Mucosa of rectum (tissue), 2 donors: Measurements from ENCODE around the gene LGALS9B.
"Not testable (repeated sequence)": the region's sequence is repeated elsewhere in the genome, so short reads cannot be mapped to it uniquely, and the experiment has no call there.

Experiments used
- H3K27ac ChIP-seq, 2 donors: one replicate each; pipeline ENCODE4 v1.7.0; 2013; ENCODE audit warnings: inconsistent platforms in 2 of 2, low read depth in 2 of 2, low read length in 2 of 2
- H3K27me3 ChIP-seq, 2 donors: one replicate each; pipeline ENCODE4 v1.7.0; 2013; ENCODE audit warnings: low read length in 2 of 2; ENCODE audit not compliant: control insufficient read depth in 2 of 2, insufficient read depth in 2 of 2
- H3K36me3 ChIP-seq, 2 donors: one replicate each; pipeline ENCODE4 v1.7.0; 2013; ENCODE audit warnings: low read length in 2 of 2; ENCODE audit not compliant: control insufficient read depth in 2 of 2, insufficient read depth in 2 of 2
- H3K4me1 ChIP-seq, 2 donors: one replicate each; pipeline ENCODE4 v1.7.0; 2013; ENCODE audit warnings: low read length in 2 of 2, mild to moderate bottlenecking in 1 of 2; ENCODE audit not compliant: control insufficient read depth in 2 of 2, insufficient read depth in 2 of 2
- H3K4me3 ChIP-seq, 2 donors: one replicate each; pipeline ENCODE4 v1.7.0; 2013; ENCODE audit warnings: low read length in 2 of 2
- H3K9ac ChIP-seq, 2 donors: one replicate each; pipeline ENCODE4 v1.7.0; 2013; ENCODE audit warnings: low read length in 2 of 2, low read depth in 1 of 2, mild to moderate bottlenecking in 1 of 2
- H3K9me3 ChIP-seq, 2 donors: one replicate each; pipeline ENCODE4 v1.7.0; 2013; ENCODE audit warnings: low read length in 2 of 2; ENCODE audit not compliant: control insufficient read depth in 2 of 2
- donor health status: healthy.
- donor health status: Normal muscosa, but diverticular disease.

Gene LGALS9B

DNA sequence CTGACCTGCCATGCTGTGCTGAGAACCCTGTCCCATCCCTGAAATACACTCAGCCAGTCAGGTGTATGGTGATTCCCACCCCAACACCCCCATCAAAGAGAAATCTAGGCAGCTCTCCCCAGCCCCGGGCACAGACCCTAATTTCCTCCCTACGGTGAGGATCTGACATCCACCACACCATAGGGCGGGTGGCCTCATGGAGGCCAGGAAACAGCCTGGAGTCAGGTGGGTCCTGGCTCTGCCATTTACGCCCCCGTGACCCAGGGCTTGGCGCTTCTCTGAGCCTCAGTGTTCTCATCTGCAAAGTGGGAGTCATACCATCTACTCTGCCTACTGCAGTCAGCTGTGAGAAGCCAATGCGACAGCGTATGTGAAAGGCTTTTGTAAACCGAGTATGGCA is 27.4 kb upstream of the LGALS9B start:
- not testable (repeated sequence) for H3K9ac ChIP-seq, H3K4me3 ChIP-seq, H3K27ac ChIP-seq, H3K36me3 ChIP-seq, H3K9me3 ChIP-seq, H3K4me1 ChIP-seq, H3K27me3 ChIP-seq

DNA sequence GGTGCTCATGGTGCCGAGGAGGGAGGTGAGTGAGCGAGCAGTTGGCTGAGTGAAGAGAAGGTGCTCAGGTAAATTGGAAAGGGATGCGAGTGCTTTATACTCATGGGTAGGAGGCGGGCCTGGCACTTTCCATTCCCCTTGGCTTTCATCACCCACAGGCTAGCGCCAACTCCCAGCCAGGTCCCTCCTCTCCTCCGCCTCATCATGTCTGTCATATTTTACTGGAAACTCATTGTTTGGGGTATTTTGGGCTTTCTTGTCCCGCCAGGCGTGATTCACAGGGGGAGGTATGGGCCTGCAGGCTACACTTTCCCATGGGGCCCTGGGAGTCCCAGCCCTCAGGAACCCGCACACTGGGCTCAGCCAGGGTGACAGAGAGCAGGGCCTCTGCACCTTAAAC is 26.8 kb upstream of the LGALS9B start:
- H3K36me3 ChIP-seq, H3K4me3 ChIP-seq, H3K9me3 ChIP-seq, H3K9ac ChIP-seq, H3K27me3 ChIP-seq, H3K4me1 ChIP-seq, H3K27ac ChIP-seq: not testable (repeated sequence)

DNA sequence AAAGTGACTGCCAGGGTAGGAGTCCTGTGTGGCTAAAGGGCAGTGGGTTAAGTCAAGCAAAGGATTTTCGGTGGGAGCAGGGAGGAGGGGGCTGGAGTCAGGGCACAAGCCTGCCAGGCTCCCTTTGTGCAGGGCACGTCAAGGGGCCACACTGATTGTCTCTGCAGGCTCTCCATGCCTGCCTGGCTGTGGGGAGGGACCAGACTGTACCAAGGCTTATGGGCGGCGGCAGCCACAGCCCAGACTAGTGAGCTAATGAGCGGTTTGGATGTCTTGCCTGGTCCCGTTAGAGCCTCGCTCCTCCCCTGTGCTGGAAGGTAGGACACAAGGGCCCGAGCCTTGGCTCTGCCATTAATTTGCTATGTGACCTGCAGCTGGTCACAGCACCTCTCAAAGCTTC is 25.6 kb upstream of the LGALS9B start:
- not testable (repeated sequence) for H3K9ac ChIP-seq, H3K4me1 ChIP-seq, H3K4me3 ChIP-seq, H3K27ac ChIP-seq, H3K9me3 ChIP-seq, H3K36me3 ChIP-seq, H3K27me3 ChIP-seq

DNA sequence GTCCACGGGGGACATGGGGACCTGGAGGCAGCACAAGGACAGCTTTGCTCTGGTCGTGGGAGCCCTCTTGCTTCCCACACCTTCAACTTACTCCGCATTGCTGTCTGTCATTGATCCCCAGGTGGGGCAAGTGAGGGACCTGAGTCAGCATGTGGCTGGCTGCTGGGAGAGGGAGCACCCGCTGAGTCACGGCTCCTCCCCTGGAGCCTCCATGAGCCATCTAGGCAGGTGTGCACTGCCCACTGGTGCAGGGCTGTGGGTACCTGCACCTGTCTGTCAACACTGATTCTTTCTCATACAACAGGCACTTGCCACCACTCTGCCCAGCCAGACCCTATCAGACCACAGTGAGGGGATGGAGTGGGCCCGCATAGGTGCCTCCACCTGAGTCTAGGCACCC is 24.8 kb upstream of the LGALS9B start:
- not testable (repeated sequence) for H3K9ac ChIP-seq, H3K9me3 ChIP-seq, H3K27ac ChIP-seq, H3K4me1 ChIP-seq, H3K4me3 ChIP-seq, H3K36me3 ChIP-seq, H3K27me3 ChIP-seq

DNA sequence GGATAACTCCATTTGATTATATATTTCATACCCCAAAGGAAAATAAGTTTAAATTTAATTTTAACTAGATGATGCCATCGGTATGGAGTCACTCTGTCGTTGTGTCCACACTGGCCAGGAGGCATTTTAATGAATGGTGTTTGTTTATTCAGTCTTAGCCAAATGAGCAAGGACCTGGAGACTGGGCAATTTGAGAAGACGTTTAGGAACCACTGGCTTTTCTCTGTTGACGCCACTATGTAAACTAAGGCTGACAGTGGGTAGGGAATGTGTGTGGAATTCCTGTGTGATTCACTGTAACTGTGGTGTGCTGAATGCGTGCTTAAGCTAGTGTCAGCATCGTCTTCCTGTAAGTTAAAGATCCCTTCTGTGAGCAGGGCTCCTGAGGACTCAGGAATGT is 17.6 kb upstream of the LGALS9B start:
- not testable (repeated sequence) for H3K9ac ChIP-seq, H3K36me3 ChIP-seq, H3K4me1 ChIP-seq, H3K9me3 ChIP-seq, H3K27me3 ChIP-seq, H3K4me3 ChIP-seq, H3K27ac ChIP-seq

DNA sequence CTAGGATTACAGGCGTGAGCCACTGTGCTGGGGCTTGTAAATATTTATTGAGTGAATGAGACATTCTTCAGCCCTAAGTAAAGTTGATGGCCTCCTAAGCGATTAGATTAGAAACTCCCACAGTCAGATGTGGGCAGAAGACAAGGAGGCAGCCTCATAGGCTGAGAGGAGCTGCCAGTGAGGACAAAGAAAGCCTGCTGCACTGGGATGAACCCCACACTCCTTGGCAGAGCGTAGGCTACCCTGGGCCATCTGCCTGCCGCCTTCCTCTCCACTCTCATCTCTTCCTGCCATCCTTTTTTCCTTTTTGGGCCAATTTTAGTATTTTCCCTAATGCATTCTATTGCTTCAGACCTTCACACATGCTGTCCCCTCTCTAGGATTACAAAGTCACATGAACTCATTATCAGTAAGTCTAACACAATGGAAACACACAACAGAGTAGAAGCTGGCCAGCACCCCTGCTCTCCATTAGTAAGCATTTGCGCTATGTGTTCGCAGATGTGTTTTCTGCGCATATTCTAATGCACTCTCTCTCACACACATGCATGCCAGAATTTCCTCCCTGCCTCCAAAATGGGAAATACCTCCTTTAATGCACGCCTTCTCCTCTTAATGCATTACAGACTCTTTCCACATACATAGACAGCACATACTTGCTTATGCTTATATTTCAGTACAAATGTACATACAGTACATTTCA is 12.7 kb upstream of the LGALS9B start:
- not testable (repeated sequence) for H3K36me3 ChIP-seq, H3K9me3 ChIP-seq, H3K27me3 ChIP-seq, H3K27ac ChIP-seq, H3K9ac ChIP-seq, H3K4me1 ChIP-seq, H3K4me3 ChIP-seq

DNA sequence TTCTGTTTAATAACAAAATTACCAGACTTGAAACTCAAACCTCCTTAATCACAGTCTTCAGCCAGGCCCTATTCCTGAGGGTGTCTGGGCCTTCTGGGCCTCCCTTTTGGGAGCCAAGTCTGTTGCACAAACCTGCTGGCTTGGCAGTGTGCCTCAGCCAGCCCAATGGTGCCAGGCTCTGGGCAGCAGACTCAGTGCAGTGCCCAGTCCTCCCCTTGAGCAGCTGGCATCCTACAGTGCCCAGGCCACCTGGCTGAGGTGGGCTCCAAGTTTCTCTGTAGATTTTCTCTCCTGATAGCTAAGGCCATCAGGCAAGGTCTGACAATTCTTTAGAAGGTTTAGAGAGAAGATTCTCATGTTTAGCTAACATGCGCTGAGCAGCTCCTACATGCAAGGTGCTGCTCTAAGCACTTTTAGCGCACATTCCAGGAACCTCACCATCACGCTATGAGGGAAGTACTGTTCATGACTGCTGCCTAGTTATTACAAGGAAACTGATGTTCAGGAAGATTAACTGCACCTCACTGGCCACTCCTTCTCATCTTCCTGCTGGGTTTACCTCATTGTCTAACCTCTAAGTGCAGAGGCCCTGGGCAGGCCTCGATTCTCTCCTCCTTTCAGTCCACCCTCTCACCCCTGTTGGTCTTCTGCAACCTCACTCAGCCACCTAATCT is 10.2 kb upstream of the LGALS9B start:
- not testable (repeated sequence) for H3K36me3 ChIP-seq, H3K4me1 ChIP-seq, H3K27ac ChIP-seq

DNA sequence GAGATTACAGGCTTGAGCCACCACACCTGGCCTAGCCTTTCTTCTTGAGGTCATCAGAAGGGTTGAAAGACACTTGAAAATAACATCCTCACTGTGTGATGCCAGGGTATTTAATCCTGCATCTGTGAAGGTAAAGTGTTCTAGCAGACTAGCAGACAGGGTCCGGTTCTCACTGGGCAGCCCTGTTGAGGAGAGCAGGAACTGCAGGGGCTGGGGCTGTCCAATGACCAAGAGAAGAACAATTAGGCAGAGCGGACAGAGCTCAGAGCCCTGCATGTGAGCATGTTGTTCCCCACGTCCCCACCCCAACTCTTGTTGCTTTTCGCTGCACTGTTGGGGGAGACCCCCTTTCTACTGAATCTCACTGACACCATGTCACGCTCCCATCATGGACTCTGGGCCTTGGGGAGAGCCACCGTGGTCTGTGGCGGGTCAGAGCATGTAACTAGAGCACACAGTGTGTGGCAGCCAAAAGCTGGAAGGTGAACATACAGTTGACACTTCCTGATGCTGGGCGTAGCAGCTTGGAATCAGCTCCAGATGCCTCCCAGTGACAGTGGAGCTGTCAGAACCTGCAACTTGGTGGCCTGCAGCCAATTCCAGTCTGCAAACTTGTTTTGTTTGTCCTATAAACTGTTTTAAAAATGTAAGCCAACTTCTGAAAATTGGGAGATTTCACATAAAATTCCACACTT is 7.9 kb upstream of the LGALS9B start:
- not testable (repeated sequence) for H3K36me3 ChIP-seq, H3K27me3 ChIP-seq, H3K9me3 ChIP-seq, H3K4me3 ChIP-seq, H3K4me1 ChIP-seq, H3K9ac ChIP-seq, H3K27ac ChIP-seq

More for the DNA sequence above, 10.2 kb upstream of the LGALS9B start:
- H3K9me3 ChIP-seq, H3K27me3 ChIP-seq, H3K4me3 ChIP-seq, H3K9ac ChIP-seq: not testable (repeated sequence)

DNA sequence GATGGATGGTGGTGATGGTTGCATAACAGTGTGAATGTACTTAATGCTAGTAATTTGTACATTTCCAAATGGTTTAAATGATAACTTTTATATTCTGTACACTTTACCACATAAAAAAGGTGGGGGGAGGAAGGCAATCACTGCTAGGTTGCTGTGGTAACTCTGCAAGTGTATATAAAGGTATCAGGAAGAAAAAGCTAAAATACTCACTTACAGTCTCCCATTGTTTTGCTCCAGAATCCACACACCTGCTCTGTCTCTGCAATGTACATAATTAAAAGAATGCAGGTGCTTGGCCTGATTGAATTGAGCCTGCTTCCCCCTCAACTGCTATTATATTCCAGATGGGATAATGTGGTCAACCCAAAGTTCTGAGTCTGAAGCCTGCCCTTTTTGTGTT is 6.7 kb upstream of the LGALS9B start:
- not testable (repeated sequence) for H3K36me3 ChIP-seq, H3K27me3 ChIP-seq, H3K9me3 ChIP-seq, H3K4me1 ChIP-seq, H3K4me3 ChIP-seq, H3K9ac ChIP-seq, H3K27ac ChIP-seq

DNA sequence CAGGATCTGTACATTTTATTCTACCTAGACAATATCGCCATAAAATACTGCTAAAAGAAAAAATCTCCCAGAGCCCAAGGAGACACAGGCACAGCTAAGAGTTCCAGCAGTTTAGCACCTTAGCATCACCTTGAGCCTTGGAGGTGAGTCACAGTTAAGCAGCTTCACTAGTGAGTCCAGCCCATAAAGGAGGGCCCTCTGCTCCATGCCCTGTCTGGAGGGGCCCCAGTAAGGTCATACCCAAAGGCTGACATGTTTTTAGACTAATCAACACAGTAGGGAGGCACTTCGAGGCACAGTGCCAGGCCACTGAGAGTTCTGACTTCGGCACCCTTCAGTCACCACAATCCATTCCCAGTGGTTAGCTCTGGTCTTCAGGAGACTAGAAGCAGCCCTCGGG is 2.6 kb upstream of the LGALS9B start:
- H3K36me3 ChIP-seq, H3K4me3 ChIP-seq, H3K9ac ChIP-seq, H3K9me3 ChIP-seq, H3K27me3 ChIP-seq, H3K4me1 ChIP-seq, H3K27ac ChIP-seq: not testable (repeated sequence)
